ENCODE measurements around the gene HPCAL1.
A peak's percentile ranks its signal among the peaks of the same experiment; 100 is the strongest.
"Not testable (repeated sequence)": the region's sequence is repeated elsewhere in the genome, so short reads cannot be mapped to it uniquely, and the experiment has no call there.

Gene HPCAL1

DNA sequence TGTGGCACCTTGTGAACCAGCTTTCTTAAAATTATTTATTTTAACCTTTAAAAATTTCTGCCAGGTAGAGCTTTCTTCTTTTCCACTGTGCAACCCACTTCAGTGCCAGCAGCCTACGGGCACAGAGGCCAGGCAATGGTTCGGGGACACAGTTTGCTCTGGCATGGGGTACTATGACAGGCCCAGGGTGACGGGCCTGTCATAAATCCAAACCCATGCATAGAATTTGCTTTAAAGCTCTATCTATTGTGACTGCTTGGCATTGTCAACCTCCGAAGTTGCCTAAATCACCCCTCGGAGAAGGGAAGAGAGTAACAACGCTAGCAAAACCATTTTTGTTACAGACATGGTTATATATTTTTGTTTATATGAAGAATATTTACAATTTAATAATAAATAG is 143.9 kb downstream of the HPCAL1 start:
- H3K4me3 Mint-ChIP-seq, result peak overlapping the region; percentile 95
- peaks cover 77% of the 10 kb centered on the region for H3K36me3 Mint-ChIP-seq (ENCODE audit: low read depth)
- H3K27ac Mint-ChIP-seq, result peak overlapping the region; percentile 90
- peaks cover 72% of the 10 kb centered on the region for H3K4me1 Mint-ChIP-seq (ENCODE audit: low read depth)
- DNase-seq, result no peak
- no peaks in the 10 kb centered on the region for H3K9me3 Mint-ChIP-seq
- H3K27me3 Mint-ChIP-seq, result no peaks in the 10 kb centered on the region

DNA sequence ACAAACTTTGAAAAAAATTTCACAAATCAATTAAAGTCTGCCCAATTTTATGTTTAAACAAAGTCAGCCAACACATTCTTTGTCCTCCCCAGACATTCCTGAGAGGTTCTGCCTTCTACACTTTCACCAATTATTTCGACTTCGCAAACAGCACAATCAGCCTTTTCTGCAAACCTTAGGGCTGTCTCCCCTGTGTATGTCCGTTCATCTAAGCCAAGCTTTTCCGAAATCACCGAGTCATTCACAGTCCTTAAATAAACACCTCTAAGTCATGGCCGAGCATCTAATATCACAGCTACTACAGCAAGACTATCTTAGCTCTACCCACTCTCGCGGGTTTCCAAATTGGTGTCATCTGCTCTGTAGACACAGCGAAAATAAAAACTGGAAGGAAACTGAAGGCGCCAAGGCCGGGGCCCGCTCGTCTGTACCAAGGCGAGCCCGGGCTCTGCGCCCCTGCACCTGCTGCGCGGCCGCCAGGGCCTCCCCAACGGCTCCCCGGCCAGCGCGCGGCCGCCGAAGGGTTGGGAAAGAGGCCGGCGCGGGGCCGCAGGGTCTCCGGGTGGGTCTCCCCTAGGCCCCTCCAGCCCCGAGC is 144.7 kb downstream of the HPCAL1 start:
- no peaks in the 10 kb centered on the region for H3K9me3 Mint-ChIP-seq
- H3K4me3 Mint-ChIP-seq, result peak overlapping the region; percentile 95
- H3K4me1 Mint-ChIP-seq (ENCODE audit: low read depth), result peaks cover 64% of the 10 kb centered on the region
- H3K36me3 Mint-ChIP-seq (ENCODE audit: low read depth), result peaks cover 69% of the 10 kb centered on the region
- H3K27ac Mint-ChIP-seq, result peak overlapping the region; percentile 97
- no peaks in the 10 kb centered on the region for H3K27me3 Mint-ChIP-seq
- DNase-seq, result no peak

DNA sequence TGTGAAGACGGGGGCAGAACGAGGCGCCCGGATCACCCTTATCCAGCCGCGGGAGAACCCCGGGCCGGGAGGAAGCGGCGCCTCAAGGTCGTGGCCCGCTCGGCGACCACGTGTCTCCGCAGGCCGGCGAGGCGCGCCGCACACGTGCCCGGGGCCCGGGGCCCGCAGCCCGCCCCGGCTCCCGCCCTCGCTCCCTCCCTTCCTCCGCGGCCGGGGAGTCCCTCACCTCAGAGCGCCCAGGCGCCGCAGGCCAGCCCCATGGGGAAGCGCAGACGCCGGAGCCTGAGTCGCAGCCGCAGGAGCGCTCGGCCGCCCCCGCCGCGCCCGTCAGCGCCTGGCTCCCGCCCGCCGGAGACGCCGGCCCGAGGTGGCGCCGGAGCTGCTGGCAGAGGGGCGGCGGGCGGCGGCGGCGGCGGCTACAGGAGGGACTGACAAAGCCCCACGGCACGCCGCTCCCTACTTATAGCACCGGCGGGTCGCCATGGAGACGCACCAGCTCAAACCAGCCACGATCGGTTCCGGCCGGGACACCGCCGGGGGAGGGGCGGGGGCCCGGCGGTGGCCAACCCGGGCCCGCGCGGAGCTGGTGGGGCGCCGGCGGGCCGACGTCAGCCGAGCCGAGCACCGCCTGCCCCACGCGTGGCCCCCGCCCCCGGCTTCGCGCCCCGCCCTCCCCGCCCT is 145.3 kb downstream of the HPCAL1 start, which contains the start of gene ODC1:
ODC1 (minus strand) TSS at position 433 of the 681 bp plus-strand sequence. CDS start 3,295 bp downstream, outside the sequence.
- peak; percentile 99 for DNase-seq
- Mint-ChIP-seq H3K4me1 (ENCODE audit: low read depth) (peaks cover 58% of the 10 kb centered on the region), H3K36me3 (ENCODE audit: low read depth) (peaks cover 63% of the 10 kb centered on the region), H3K27ac (peak within 1 kb of the TSS; percentile 97), H3K27me3 (no peaks in the 10 kb centered on the region), H3K4me3 (peak within 1 kb of the TSS; percentile 95), H3K9me3 (no peaks in the 10 kb centered on the region)

DNA sequence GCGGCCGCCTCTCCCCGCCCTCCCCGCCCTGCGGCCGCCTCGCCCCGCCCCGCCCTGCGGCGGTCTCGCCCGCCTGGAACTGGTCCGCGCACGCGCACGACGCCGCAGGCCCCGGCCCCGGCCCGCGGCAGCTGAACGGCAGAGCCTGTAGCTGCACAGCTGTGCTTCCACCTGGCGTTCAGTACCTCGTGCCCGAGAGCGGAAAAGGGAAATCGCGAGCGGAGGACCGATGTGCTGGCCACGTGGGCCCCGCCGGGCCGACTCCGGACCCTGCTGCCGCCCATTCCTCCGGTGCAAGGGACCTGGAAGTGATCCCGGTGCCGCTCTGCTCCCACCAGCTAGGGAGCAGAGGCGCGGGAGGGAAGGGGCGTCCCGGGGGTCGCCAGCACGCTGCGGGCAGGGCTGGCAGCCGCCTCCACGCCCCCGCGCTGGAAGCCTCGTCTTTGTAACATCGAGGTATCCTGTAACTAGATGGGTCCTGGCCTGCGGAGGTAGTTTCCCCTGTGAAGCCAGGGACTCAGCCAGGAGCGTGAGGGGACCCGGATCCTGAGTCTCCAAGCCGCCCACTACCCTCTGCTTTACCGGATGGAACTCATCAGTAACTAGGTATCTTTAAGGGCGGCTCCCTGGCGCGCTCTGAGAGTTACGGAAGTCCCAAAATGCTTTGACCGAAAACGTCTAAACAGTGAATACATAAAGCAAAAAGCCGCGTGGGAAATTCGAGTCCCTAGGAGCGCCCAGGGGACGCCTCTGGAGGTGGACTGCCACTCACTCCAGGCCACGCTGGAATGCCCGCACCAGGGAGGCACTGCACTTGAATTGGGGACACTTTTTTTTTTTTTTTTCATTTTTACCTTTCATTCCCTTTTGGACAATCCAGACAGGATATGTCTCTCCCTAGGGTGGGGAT is 146.1 kb downstream of the HPCAL1 start:
- Mint-ChIP-seq H3K27me3 (no peaks in the 10 kb centered on the region), H3K27ac (peak overlapping the region; percentile 92), H3K9me3 (no peaks in the 10 kb centered on the region), H3K4me3 (peak overlapping the region; percentile 85), H3K4me1 (ENCODE audit: low read depth) (peaks cover 53% of the 10 kb centered on the region), H3K36me3 (ENCODE audit: low read depth) (peaks cover 55% of the 10 kb centered on the region)
- peak; percentile 95 for DNase-seq

DNA sequence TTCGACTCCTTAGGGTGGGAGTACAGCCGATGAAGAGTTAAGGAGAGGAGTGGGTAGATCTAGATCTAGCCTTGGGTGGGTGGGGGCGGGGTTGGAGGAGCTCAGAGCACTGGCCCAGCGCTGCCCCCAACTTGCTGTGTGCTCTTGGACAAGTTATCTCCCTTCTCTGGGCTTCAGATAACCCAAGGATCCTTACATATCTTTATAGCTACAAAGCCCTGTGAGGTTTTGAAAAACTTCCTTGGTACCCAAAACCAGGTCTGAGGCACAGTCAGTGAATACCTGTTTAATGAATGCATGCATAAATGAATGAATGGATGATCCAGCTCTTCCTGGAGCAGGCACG is 146.8 kb downstream of the HPCAL1 start:
- peak overlapping the region; percentile 92 for H3K27ac Mint-ChIP-seq
- peak overlapping the region; percentile 85 for H3K4me3 Mint-ChIP-seq
- H3K27me3 Mint-ChIP-seq, result no peaks in the 10 kb centered on the region
- peaks cover 47% of the 10 kb centered on the region for H3K4me1 Mint-ChIP-seq (ENCODE audit: low read depth)
- H3K36me3 Mint-ChIP-seq (ENCODE audit: low read depth), result peaks cover 49% of the 10 kb centered on the region
- no peaks in the 10 kb centered on the region for H3K9me3 Mint-ChIP-seq
- no peak for DNase-seq

DNA sequence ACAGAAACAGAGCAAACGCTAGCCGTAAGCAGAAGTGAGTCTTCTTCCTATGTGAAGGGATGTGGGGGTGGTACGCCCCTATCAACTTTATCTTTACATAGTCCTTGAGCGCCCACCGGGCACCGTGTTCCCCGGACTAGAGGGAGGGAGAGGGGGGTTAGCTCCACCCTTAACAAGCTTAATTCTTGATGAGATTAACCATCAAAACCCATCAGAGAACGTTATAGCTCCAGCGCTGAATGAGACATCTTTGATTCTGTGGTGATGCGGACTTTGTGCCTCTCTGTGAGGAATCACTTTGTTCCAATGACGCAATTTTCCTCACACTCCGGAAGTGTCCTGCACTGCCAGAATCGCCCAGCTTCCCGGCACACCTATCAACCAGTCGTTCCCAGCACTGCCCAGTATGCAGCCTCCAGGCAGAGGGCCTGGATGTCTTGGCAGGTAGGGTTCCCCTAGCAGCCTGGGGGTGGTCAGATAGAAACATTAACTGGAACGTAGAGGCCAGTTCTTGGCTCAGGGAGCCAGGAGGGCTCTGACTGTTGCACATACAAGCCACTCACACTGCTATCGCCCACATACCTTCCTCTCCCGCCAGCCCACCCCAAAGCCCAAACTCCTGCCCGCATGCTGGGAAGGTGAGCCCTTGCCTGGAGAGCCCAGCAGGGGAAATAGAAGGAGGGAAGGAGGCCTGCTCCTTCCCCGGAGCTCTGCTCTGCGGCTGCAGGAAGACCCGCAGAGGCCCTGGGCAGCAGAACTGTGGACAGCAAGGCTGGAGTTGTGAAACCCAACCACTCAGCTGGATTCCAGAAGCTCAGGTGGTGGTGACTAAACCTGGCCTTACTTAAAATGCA is 147.4 kb downstream of the HPCAL1 start:
- Mint-ChIP-seq H3K4me1 (ENCODE audit: low read depth) (peaks cover 41% of the 10 kb centered on the region), H3K4me3 (peak overlapping the region; percentile 85), H3K27ac (peak overlapping the region; percentile 92), H3K27me3 (no peaks in the 10 kb centered on the region), H3K9me3 (no peaks in the 10 kb centered on the region), H3K36me3 (ENCODE audit: low read depth) (peaks cover 43% of the 10 kb centered on the region)
- DNase-seq, result no peak

DNA sequence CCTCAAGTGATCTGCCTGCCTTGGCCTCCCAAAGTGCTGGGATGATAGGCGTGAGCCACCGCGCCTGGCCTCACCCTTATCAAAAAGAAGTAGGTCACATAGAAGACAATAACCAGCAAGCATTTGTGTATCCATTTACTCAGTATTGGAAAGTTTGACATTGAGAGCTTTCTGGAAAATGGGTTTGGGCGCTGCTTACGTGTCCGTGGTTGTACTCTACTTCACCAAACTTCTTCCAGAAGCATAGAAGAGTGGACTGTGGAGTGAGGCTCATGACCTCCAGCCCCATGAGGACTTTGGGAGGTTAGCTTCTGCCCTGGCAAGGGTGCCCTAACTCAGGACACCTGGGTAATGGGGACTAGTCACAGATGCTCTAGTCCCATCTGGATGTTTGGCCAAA is 149.1 kb downstream of the HPCAL1 start:
- Mint-ChIP-seq H3K36me3 (ENCODE audit: low read depth) (peaks cover 27% of the 10 kb centered on the region), H3K9me3 (no peaks in the 10 kb centered on the region), H3K4me1 (ENCODE audit: low read depth) (peaks cover 28% of the 10 kb centered on the region), H3K27ac (no peak overlapping the region), H3K4me3 (no peak overlapping the region), H3K27me3 (no peaks in the 10 kb centered on the region)
- DNase-seq, result no peak

DNA sequence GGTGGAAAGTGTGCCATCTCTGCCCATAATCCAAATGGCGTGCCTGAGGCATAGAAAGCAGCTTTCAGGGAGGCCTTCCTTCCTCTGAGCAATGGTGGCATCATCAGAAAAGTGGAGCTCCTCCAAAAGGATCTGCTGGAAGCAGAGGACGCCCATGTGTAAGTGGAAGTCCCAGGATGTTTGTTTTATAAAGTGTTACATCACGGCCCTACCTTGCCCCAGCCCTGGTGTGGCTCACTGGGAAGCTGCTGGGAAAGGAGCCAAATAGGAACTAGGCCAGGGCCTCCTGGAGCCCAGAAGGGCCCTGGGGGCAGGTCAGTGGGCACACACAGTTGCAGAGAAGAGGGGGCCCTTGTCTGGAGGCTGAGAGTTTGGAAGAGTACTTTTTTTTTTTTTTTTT is 149.6 kb downstream of the HPCAL1 start:
- Mint-ChIP-seq H3K9me3 (no peaks in the 10 kb centered on the region), H3K4me3 (no peak overlapping the region), H3K27ac (no peak overlapping the region), H3K4me1 (ENCODE audit: low read depth) (peaks cover 26% of the 10 kb centered on the region), H3K36me3 (ENCODE audit: low read depth) (peaks cover 22% of the 10 kb centered on the region), H3K27me3 (no peaks in the 10 kb centered on the region)
- no peak for DNase-seq

DNA sequence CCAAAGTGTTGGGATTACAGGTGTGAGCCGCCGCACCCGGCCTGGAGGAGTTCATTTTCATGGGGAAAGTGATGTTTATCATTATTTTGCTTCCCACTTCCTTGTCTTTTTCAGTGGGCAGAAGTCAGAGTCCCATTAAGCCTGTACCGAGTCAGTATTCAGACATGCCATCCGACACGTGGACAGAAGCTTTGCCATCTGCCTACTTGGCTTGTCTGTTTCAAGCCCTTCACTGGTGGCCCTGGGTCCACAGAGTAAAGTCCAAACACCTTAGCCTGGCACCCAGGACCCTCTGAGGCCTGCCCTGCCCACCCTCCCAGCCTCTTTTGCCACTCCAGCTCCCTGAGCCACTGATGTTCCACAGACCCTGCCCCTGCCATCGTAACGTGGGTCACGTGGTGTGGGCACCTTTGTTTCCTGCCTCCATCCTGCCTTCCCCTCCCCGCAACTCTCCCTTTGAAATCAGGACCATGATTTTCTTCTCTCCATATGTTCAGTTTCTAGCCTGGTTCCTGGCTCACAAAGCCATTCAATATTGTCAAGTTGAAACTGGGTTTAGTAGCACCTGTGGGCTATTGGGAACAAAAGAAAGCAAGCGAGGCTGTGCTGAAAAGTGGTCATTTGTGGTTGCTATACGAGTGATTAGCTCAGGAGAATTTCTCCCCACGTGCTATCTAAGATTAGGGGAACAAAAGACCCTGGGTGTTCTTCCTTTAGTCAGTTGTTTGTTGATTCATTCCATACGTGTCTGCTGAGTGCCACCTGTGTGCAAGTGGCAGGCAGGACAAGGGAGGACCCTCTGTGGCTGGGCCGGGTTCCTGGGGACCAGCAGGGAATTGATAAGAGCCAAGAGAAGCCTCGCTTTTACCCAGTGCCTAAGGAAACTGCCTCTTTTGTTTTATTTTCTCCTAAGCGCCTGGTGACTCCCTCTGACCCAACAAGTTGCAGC is 150.5 kb downstream of the HPCAL1 start:
- no peaks in the 10 kb centered on the region for H3K27me3 Mint-ChIP-seq
- peaks cover 24% of the 10 kb centered on the region for H3K4me1 Mint-ChIP-seq (ENCODE audit: low read depth)
- DNase-seq, result no peak
- no peak overlapping the region for H3K4me3 Mint-ChIP-seq
- H3K36me3 Mint-ChIP-seq (ENCODE audit: low read depth), result peaks cover 20% of the 10 kb centered on the region
- H3K9me3 Mint-ChIP-seq, result no peaks in the 10 kb centered on the region
- H3K27ac Mint-ChIP-seq, result no peak overlapping the region

DNA sequence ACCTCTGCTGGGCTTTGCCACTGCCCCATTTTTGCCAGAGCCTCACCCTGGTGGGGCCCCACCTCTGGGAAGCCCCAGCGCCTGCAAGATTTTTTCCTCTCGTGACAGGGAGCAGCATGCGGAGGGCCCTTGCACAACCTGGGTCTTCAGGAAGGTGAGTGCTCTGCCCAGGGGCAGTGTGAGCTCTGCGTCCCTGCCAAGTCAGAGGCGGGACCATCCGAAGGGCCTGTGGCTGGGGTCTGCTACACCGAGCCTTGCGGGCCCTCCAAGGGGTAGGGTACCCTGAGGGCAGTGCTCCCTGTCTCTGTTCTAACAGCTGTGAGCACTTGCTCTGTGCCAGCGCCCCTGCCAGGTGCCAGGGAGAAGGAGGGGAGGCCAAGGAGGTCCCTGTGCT is 151.2 kb downstream of the HPCAL1 start:
- Mint-ChIP-seq H3K9me3 (no peaks in the 10 kb centered on the region), H3K4me3 (no peak overlapping the region), H3K27ac (no peak overlapping the region), H3K27me3 (peaks cover under 1% of the 10 kb centered on the region), H3K4me1 (ENCODE audit: low read depth) (peaks cover 24% of the 10 kb centered on the region), H3K36me3 (ENCODE audit: low read depth) (peaks cover 20% of the 10 kb centered on the region)
- no peak for DNase-seq

DNA sequence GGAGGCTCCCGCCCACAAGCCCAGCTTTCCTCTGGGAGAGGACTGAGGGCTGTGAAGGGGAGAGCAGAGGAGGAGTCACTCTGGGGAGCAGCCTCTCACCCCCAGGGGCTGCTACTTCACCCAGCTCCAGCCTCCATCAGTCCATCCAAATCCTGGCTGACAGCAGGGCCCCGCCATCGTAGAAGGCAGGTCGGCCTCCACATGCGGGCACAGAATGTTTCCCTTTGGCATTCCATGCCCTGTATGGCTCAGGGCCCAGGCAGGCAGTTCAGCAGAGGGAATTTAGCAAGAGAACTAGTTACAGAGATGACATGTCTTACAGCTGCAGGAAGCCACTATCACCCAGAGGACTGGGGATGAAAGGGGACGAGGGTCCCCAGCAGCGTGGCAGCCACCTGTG is 151.8 kb downstream of the HPCAL1 start:
- DNase-seq, result no peak

DNA sequence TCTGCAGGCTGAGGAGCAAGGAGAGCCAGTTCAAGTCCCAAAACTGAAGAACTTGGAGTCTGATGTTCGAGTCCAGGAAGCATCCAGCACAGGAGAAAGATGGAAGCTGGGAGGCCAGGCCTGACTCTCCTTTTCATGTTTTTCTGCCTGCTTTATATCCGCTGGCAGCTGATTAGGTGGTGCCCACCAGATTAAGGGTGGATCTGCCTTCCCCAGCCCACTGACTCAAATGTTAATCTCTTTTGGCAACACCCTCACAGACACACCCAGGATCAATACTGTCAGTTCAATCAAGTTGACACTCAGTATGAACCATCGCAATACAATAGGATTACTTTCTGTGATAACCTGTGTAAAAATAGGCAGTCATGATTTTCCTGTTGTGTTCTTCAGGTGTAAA is 154.5 kb downstream of the HPCAL1 start:
- not testable (repeated sequence) for H3K4me3 Mint-ChIP-seq; H3K36me3 Mint-ChIP-seq (ENCODE audit: low read depth); H3K9me3 Mint-ChIP-seq; H3K27ac Mint-ChIP-seq; H3K4me1 Mint-ChIP-seq (ENCODE audit: low read depth); DNase-seq
- peaks cover 23% of the 10 kb centered on the region for H3K27me3 Mint-ChIP-seq

More for the DNA sequence above, 151.8 kb downstream of the HPCAL1 start:
- no peak overlapping the region for H3K4me3 Mint-ChIP-seq
- peaks cover 20% of the 10 kb centered on the region for H3K4me1 Mint-ChIP-seq (ENCODE audit: low read depth)
- H3K27me3 Mint-ChIP-seq, result peaks cover 7% of the 10 kb centered on the region
- no peaks in the 10 kb centered on the region for H3K9me3 Mint-ChIP-seq
- no peak overlapping the region for H3K27ac Mint-ChIP-seq
- peaks cover 17% of the 10 kb centered on the region for H3K36me3 Mint-ChIP-seq (ENCODE audit: low read depth)

DNA sequence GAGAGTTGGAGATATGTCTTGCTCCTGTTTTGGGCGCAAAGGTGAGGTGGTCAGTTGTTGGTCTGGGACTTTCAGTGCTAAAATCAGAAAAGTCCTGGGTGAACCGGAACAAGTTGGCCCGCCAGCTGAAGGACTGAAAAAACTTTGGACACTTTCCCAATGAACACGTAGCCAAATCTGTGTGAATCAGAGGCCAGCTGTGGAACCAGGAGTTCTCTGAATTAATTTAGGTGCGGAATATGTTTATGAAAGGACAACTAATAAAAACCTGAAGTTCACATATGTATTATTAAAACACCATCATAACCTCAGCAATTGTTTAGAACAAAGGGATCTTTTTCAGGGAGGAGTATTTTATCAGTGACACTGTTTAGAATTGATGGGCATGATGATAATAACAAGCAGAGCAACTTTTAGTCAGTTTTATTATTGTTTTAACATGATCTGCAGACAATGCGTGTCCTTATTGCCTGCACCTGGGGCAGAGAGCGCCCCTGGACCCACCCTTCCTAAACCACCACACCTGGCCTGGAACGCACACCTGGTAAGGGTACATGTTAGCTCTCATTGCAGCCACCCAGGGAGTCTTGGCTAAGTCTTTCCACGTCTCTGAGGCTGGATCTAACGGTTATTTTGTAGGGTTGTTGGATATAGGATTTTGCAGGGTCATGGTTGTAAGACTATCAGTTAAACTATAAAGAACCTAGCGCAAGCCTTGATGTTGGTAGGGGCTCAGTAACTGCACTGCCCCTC is 155.3 kb downstream of the HPCAL1 start:
- no peaks in the 10 kb centered on the region for H3K36me3 Mint-ChIP-seq (ENCODE audit: low read depth)
- no peak for DNase-seq

More for the DNA sequence above, 155.3 kb downstream of the HPCAL1 start:
- H3K27ac Mint-ChIP-seq, result no peak overlapping the region
- no peaks in the 10 kb centered on the region for H3K9me3 Mint-ChIP-seq
- H3K4me3 Mint-ChIP-seq, result no peak overlapping the region
- peaks cover 9% of the 10 kb centered on the region for H3K4me1 Mint-ChIP-seq (ENCODE audit: low read depth)
- peaks cover 23% of the 10 kb centered on the region for H3K27me3 Mint-ChIP-seq
